A172 (cell line): Measurements from ENCODE around the gene CELSR3. TPM values are rescaled to one million over a fixed set of nuclear protein-coding genes. Genes with fewer than 3 reads are reported as not detected.
A peak's percentile ranks its signal among the peaks of the same experiment; 100 is the strongest.

Experiments used
- DNase-seq: peaks from one replicate; pipeline ENCODE4 v3.0.0-alpha.2; 2015; ENCODE audit warnings: low spot score
- total RNA-seq: library from RNA; depleted of rRNA; stranded (reverse); fragments of >200 nt; shearing (Covaris generic); gene quantifications from 2 replicates; pipeline ENCODE4 v1.2.3, GENCODE V29; 2014

Gene CELSR3
- total RNA-seq, 1 experiment from 2014 or later = 5.8 TPM

- DNase-seq = no peak
These were observed 24.0 kb upstream of the CELSR3 start for GRCh38 chr3:48686538-48687219.

GRCh38 chr3:48685603-48686511 is 23.2 kb upstream of the CELSR3 start, which contains the start of gene NCKIPSD:
NCKIPSD (minus strand) TSS chr3:48685915; CDS start chr3:48685807, 108 bp downstream.
- peak; percentile 52 for DNase-seq

- no peak for DNase-seq
These were observed 22.6 kb upstream of the CELSR3 start for GRCh38 chr3:48685293-48685602.

- DNase-seq = no peak
These were observed 21.9 kb upstream of the CELSR3 start for GRCh38 chr3:48684480-48685143.

GRCh38 chr3:48684054-48684349 is 21.3 kb upstream of the CELSR3 start:
- DNase-seq = no peak

GRCh38 chr3:48682786-48683185 is 20.1 kb upstream of the CELSR3 start:
- no peak for DNase-seq

GRCh38 chr3:48681974-48682610 is 19.4 kb upstream of the CELSR3 start:
- no peak for DNase-seq

GRCh38 chr3:48681541-48681880 is 18.8 kb upstream of the CELSR3 start:
- DNase-seq = no peak

- DNase-seq = no peak
These were observed 18.3 kb upstream of the CELSR3 start for GRCh38 chr3:48680811-48681540.

GRCh38 chr3:48679411-48680391 is 17.0 kb upstream of the CELSR3 start:
- no peak for DNase-seq

GRCh38 chr3:48678566-48679380 is 16.1 kb upstream of the CELSR3 start:
- DNase-seq = no peak

GRCh38 chr3:48678056-48678455 is 15.4 kb upstream of the CELSR3 start:
- peak; percentile 29 for DNase-seq

GRCh38 chr3:48674505-48674904 is 11.8 kb upstream of the CELSR3 start:
- no peak for DNase-seq

- no peak for DNase-seq
These were observed 9.8 kb upstream of the CELSR3 start for GRCh38 chr3:48672522-48672921.

GRCh38 chr3:48664929-48665328 is 2.2 kb upstream of the CELSR3 start:
- DNase-seq = no peak

GRCh38 chr3:48664313-48664644 is 1.6 kb upstream of the CELSR3 start:
- no peak for DNase-seq

GRCh38 chr3:48663489-48664312 is 1.0 kb upstream of the CELSR3 start:
- DNase-seq = peak; percentile 98

GRCh38 chr3:48662145-48662752 is 437 bp downstream of the CELSR3 start:
- no peak for DNase-seq
